GM23248 (cell line): Measurements from ENCODE around the gene CRLF3.

ENCODE experiments used
- EZH2 ChIP-seq: fragments of 200-600 bp; sonication (generic); IDR thresholded peaks from 2 replicates; pipeline ENCODE4 v1.6.1; 2018; ENCODE audit warnings: antibody characterized with exemption, mild to moderate bottlenecking; ENCODE audit not compliant: insufficient read depth, poor library complexity, severe bottlenecking
- EZH2phosphoT487 ChIP-seq: fragments of 200-600 bp; sonication (generic); IDR thresholded peaks from 2 replicates; pipeline ENCODE4 v1.6.1; 2018; ENCODE audit warnings: antibody characterized with exemption, moderate library complexity, mild to moderate bottlenecking, low read depth; ENCODE audit not compliant: insufficient read depth

GRCh38 chr17:30854146-30854545, 29.7 kb upstream of the CRLF3 start:
- no peak for TF ChIP-seq EZH2
- TF ChIP-seq EZH2phosphoT487 = no peak
